HG02840 (cell line): ENCODE results near the gene ALDH1B1.

ENCODE experiments used
- ATAC-seq: cut with Tn5 transposase; IDR thresholded peaks from one replicate; pipeline ENCODE4 v1.9.1; 2021; ENCODE audit warnings: mild to moderate bottlenecking, moderate library complexity, moderate number of reproducible peaks; ENCODE audit not compliant: unreplicated experiment, low FRiP score

The ALDH1B1 gene

GRCh38 chr9:38392235-38393127, at the start of gene ALDH1B1:
Gene ALDH1B1 (plus strand): TSS chr9:38392702. CDS start chr9:38395749, 3,047 bp downstream.
- ATAC-seq = peak; percentile 99

DNA sequence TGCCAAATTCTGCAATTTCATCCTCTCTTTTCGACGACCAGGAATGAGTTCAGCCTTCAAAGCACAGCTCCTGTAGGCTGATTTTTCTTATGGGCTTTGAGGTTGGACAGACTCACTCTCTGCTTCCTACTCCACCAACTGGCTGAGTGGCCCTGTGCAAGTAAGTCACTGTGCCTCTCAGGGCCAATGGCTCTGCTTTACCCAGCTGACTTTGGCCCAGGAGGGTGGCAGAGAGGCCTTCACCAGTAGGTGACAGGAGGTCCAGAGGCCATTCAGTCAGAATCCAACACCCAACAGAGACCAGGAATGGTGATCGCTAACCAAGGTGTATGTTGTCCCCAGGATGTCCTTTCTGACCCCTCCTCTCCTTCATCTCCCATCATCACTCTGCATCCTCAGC, 49.5 kb upstream of the ALDH1B1 start:
- no peak for ATAC-seq

DNA sequence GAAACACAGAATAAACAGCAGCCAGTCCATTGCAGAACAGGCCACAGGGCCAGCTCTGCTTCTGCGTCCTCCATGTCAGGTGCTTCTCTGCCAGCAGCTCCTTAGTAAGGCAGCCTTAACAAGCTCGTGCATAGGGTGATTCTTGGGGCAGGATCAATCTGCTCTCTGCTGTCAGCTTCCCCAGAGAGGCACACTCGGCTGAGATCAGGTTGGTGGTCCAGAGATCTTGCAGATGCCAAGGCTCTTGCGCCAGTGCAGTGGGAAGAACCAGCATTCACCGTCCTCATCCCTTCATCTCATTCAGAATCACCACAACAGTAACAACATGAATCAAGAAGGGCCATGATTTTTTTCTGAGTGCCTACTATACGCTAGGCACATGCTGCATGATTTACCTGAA, 49.0 kb upstream of the ALDH1B1 start:
- no peak for ATAC-seq

DNA sequence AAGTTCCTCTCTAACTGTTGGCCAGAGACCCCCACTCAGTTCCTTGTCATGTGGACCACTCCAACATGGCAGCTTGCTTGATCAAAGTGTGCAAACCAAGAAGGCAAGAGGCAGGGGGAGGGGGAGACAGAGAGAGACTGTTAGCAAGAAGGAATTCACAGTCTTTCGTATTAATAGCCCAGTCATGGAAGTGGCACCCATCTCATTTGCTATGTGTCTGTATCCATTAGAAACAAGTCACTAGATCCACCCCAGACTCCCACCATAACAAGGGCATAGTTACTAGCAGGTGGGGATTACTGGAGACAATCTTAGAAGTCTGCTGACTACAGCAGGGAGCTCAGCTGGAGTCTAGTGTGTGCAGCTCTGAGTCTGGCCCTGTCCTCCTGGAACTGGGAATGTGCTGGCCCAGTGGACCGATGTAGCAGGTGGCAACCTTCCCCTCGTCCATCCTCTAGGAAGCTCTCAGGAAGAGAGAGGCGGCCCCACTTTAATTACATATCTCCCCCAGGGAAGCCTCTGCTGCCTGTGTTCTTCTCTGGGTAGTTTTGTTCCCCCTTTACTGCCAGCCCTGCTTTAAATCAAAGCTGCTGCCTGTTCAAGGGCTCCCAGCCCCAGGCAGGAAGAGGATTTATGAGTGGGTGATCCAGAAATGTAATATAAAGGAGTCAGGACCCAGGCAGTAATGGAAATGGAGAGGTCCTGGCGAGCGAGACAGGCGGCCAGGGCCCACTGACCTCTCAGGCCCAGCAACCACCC, 47.8 kb upstream of the ALDH1B1 start:
- no peak for ATAC-seq

DNA sequence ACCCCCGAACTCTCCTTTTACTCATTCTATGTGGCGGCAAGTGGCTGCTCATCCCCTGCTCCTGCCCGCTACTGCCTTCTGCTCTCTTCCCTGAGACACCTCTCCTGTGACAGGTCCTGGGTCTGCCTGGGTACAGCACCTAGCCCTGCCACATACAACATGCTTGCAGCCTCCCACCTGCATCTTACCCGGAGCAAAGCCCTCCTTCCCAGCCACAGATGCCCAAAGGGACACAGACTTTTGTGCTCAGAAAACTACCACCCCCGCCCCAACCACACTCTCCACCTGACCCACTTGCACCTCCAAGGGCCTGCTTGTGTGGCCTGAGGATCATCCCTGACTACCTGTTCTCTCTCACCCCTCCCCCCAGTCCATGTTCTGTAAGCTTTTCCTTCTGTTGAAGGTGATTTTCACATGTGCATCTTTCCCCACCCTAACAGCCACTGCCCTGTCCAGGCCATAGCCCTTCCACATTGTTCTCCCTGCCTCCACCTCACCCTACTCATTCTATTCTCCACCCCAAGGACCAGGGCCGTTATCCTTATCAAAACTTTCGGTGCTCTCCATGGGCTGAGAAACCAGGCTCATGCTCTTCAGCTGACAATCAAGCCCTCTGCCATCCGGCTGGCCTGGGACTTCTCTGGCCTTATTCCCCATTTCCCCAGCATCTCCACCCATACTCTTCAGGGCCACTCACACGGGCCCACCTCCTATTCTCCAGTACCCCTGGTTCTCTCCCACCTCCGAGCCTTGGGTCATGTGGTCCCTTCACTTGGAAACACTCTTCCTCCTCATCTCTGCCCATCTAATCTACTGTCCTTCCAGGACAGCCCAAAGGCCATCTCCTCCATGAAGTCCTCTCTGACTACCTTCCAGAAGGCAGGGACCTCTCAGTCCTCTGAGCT, 46.4 kb upstream of the ALDH1B1 start:
- no peak for ATAC-seq

- ATAC-seq = no peak
Observed at GRCh38 chr9:38346811-38347210, 45.7 kb upstream of the ALDH1B1 start.

DNA sequence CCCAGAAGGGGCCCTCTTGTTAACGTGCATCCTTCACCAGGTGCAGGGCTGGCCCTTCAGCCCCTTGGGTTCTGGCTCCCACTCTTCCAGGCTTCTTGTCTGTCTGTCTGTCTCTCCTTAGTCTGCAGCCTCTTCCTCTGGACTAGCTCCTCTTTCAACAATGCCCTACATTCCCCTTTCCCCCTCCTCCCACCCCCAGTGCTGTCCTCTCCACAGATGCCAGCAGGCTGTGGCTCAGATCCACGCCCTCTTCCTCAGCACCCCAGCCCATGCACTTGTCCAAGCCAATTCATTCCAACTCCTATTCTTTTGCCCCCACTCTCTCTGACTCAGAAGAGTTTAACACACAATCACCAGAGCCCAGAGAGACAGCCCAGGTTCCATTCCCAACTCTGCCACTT, 45.2 kb upstream of the ALDH1B1 start:
- ATAC-seq = no peak

DNA sequence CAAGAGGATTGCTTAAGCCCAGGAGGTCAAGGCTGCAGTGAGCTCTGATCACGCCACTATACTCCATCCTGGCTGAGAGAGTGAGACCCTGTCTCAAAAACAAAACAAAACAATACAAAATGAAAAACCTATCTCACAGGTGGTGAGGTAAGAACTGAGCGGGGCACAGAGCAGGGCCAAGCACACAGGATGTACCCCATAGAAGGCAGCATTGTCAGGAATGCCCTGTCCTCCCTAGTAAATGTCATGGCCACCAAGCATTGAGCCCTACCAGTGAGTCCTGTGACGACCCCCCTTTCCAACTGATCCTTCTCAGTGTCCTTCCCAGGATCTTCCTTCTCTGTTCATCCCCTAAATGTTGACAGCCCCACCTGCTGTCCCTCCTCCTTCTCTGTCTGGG, 44.6 kb upstream of the ALDH1B1 start:
- ATAC-seq = no peak

DNA sequence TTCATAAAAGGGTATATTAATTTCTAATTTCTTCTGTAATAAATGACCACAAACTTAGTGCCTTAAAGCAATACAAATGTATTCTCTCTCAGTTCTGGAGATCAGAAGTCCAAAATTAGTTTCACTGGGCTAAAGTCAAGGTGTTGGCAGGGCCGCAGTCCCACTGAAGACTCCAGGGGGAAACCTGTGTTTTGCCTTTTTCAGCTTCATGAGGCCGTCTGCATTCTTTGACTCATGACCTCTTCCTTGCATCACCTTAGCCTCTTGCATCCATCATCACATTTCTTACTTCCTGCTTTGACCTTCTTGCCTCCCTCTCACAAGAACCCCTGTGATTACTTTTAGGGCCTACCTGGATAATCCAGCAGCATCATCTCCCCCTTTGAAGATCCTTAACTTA, 42.0 kb upstream of the ALDH1B1 start:
- ATAC-seq = no peak

DNA sequence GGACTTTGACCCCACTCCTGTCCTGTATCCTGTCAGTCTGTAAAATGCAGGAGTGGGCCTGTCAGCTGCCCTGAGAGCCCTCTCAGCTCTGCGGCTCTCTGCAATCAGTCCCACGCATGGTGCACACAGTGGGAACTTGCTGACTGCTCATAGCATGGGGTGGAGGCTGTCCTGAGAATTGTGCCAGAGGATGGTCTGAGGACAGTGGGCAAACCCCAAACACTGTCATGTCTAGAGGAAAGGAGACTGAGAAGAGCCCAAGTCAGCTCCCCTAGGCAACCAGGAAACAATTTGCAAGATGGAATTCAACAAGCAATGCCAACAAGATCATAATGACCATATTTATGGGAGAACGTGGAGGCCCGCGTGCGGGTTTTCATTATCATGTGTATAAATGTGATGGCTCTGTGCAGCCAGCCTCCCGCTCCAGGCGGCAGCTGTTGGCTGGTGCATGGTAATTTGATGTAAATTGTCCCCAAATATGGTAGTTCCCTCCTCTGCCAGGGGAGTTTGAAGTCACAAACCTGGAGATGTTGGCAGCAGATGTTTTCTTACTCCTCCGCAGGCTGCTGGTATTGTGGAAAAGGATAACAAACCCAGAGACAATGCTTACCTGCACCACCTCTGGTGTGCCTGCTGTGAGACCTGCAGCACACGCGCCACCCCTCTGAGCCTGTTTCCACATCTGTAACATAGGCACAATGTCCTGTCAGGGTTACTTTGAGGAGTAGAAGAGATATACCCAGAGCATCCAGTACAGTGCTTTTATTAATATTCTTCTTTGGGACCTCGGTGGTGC, 39.8 kb upstream of the ALDH1B1 start:
- no peak for ATAC-seq

- no peak for ATAC-seq
Observed at GRCh38 chr9:38355115-38355514, 37.4 kb upstream of the ALDH1B1 start.

GRCh38 chr9:38355517-38356120, 36.9 kb upstream of the ALDH1B1 start:
- ATAC-seq = no peak

- no peak for ATAC-seq
Observed at GRCh38 chr9:38356851-38357250, 35.7 kb upstream of the ALDH1B1 start.

GRCh38 chr9:38357350-38358114, 35.0 kb upstream of the ALDH1B1 start:
- ATAC-seq = no peak

DNA sequence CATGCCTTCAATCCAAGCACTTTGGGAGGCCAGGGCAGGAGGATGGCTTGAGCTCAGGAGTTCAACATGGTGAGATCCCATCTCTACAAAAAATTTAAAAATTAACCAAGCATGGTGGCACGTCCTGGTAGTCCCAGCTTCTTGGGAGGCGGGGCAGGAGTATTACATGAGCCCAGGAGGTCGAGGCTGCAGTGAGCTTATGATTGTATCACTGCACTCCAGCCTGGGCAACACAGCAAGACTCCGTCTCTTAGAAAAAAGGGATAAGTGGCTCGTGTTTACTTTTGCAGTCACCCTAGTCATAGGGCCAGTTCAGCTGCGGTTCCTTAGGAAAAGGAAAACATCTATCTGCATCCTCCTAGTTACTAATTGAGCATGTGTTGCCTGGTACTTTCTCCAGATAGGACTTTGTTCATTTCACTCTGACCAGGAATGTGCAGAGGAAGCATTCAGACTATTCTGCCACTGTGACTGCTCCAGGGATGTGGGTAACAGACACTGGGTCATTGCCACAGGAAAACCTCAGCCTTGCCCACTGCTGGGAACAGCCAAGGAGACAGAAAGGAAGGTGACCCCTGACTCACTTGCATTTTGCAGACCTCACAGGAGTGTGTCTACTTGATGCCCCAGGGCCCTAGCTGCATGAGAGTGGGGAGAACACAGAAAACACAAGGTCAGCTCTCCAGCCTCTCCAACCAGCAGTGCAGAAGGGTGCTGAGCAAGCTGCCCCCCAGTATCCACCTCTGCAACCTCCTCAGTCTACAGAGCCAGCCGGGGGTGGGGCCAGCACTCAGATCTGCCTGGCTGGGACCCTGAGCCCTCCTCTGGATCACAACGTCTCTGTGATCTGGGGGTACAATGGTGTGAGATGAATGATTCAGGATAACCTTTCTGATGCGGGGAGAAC, 33.9 kb upstream of the ALDH1B1 start:
- ATAC-seq = no peak

DNA sequence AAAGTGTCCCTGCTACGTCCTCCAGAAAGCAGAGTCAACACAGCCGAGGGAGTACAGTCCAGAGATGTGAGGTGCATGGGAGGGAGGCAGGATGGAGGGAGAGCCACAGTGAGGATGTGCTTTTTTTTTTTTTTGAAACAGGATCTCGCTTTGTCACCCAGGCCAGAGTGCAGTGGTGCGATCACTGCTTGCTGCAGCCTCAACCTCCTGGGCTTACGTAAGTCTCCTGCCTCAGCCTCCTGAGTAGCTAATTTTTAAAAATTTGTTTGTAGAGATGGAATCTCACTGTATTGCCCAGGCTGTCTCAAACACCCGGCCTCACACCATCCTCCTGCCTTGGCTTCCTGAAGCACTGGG, 33.2 kb upstream of the ALDH1B1 start:
- no peak for ATAC-seq

DNA sequence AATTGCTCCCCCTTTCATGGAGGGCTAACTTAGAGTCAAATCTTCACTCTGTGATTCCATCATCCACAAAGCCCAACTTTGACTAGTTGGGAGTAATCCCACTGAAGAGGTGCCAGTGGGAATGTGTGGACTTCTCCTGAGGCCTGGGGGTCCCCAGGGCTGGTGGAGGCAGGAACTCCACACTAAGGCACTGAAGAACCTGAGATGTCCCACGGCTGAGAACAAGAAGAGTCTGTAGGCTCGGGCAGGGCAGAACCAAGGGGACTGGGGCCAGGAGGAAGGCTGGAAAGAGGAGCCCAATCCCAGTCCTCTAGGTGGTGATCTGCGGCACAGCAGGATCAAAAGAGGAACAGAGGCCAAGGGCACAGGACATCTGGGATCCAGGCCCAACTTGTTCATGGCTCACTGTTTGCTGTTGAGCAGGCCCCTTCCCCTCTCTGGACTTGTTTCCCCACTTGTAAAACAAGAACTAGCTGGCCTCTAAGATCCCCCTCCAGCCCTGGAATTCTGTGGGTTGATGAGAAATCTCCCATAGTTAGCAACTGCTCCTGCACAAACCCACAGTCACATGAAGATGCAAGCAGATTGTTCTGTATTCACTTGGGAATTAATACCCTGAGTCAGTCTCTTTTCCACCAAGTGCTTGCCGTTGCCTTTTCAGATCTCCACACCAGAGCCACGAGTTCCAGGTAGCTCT, 32.7 kb upstream of the ALDH1B1 start:
- no peak for ATAC-seq
